Gastrocnemius medialis (tissue), 4 donors: ENCODE results near the gene GABRD.

Source experiments
- CTCF ChIP-seq, 5 experiments: fragments of 450-650 bp in 3 of 5; fragments of 200-600 bp in 2 of 5; sonication (generic) in 2 of 5; IDR thresholded peaks in 4 of 5; conservative IDR thresholded peaks in 1 of 5; 1 replicate in 4 of 5; 2 replicates in 1 of 5; pipeline ENCODE4 v1.5.1; 2016 to 2019; ENCODE audit warnings: antibody characterized with exemption in 5 of 5, mild to moderate bottlenecking in 3 of 5, moderate library complexity in 3 of 5
- POLR2A ChIP-seq, 2 donors: fragments of 450-650 bp; IDR thresholded peaks; one replicate each; pipeline ENCODE4 v1.6.1; 2017; ENCODE audit warnings: antibody characterized with exemption in 2 of 2, mild to moderate bottlenecking in 2 of 2, moderate library complexity in 2 of 2

GRCh38 chr1:2000432-2000831 lies 18.7 kb upstream of the GABRD start:
- TF ChIP-seq CTCF (IDR thresholded peaks at IDR 0.05 in 4 of 5, conservative IDR thresholded peaks at IDR 0.05 in 1 of 5): no peak
- TF ChIP-seq POLR2A (IDR thresholded peaks at IDR 0.05): no peak
